ENCODE results near the gene RAB1B.
"Not testable (repeated sequence)": the region's sequence is repeated elsewhere in the genome, so short reads cannot be mapped to it uniquely, and the experiment has no call there.

RAB1B gene

GRCh38 chr11:66294626-66295620 is 26.5 kb downstream of the RAB1B start:
- in situ Hi-C loops (cut with MboI; ENCODE audit: low sequenced_read_pairs) = no loop called here

GRCh38 chr11:66297610-66298009 is 29.2 kb downstream of the RAB1B start:
- in situ Hi-C loops (cut with MboI; ENCODE audit: low sequenced_read_pairs) = no loop called here

GRCh38 chr11:66299186-66299585 is 30.7 kb downstream of the RAB1B start:
- in situ Hi-C loops (cut with MboI; ENCODE audit: low sequenced_read_pairs) = no loop called here

DNA sequence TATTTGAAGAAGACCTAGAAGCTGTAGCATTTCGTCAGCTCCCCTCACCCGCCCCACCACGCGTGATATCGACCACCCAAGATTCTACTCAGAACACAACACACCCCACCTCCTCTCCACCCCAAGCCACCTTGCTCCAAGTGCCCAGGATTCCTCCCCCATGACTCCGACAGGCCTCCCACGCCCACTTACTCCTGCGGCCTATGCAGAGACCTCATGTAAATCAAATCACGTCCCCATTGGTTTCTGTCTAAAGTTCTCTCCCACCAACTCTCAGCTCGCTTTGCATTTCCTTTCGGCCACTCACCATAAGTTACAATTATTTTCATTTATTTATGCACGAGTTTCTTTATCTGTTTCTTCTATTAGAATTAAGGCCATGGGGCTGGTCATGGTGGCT is 34.2 kb downstream of the RAB1B start:
- in situ Hi-C loops (cut with MboI; ENCODE audit: low sequenced_read_pairs) = no loop called here

DNA sequence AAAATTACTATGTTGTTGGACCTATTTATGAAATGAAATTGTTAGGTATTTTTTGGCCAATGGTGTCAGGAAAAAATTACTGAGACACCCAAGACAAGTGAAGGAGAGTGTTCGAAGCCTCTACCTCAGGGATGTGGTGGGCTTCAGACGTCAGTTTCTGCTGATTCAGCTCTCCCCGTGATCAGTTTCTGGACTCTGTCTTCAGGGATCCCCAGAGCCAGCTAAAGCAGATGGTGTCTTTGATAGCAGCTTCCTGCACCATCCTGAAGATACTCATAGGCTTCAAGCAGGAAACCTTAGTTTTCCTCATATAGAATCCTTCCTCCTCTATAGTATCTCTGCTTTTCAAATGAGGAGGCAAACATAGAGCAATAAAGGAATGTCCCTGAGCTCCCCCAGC is 41.0 kb downstream of the RAB1B start:
- in situ Hi-C loops (cut with MboI; ENCODE audit: low sequenced_read_pairs) = no loop called here

DNA sequence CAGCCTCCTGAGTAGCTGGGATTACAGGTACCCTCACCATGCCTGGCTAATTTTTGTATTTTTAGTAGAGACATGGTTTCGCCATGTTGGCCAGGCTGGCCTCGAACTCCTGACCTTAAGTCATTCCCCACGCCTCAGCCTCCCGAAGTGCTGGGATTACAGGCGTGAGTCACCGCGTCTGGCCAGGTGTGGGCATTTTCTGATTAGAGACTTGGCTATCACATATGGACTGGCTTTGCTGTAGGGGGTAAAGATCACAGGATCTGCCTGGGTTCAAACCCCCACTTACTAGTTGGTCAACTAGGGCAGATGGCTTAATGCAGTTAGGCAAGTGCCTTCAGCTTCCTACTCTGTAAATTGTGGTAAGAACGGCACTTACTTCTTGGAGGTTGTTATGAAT is 41.9 kb downstream of the RAB1B start:
- in situ Hi-C loops (cut with MboI; ENCODE audit: low sequenced_read_pairs) = no loop called here

- in situ Hi-C loops (cut with MboI; ENCODE audit: low sequenced_read_pairs) = not testable (repeated sequence)
Observed at GRCh38 chr11:66310803-66311440, 42.5 kb downstream of the RAB1B start.

- in situ Hi-C loops (cut with MboI; ENCODE audit: low sequenced_read_pairs) = no loop called here
Observed at GRCh38 chr11:66311470-66311964, 43.1 kb downstream of the RAB1B start.

GRCh38 chr11:66311965-66312548 is 43.6 kb downstream of the RAB1B start:
- in situ Hi-C loops (cut with MboI; ENCODE audit: low sequenced_read_pairs) = no loop called here

GRCh38 chr11:66312549-66313320 is 44.3 kb downstream of the RAB1B start:
- in situ Hi-C loops (cut with MboI; ENCODE audit: low sequenced_read_pairs) = no loop called here

DNA sequence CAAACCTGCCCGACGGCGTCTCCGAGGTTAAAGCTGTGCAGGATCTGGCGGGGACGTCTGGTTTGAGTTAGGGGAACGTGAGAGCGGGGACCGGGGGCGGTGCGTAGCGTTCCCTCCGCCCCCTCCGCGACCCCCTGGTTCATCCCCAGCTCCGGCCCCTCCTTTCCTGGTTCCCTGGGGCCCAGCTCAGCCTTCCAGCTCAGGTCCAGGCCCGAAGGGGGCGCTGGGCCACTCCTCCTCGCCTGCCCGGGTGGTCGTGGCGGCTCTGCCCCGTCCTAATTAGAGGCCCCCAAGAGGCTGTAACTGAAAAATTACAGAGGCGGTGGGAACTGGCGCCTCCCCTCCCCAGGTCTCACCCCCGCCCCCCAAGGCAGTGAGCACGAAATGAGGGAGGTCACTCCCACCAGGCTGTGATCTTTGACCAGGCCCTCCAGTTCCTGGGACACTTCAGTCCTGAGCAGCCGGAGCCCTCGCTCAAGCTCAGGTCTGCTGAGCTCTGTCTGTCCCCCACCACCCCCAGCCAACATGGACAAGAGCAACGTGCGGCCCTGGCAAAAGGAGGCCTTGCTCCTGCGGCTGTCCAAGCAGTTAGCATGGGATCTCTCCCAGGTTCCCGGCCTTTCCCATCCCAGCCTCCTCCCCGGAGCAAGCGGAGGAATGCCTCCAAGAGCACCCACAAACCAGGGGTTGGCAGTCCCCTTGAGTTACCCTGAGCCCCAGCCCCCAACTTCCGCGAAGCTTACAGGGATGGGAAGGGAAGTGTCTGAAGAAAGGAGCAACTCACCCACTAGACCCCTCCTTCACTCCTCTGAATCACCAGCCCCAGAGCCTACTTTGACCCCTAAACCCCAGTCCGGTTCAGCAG is 45.1 kb downstream of the RAB1B start:
- in situ Hi-C loops (cut with MboI; ENCODE audit: low sequenced_read_pairs) = no loop called here

GRCh38 chr11:66314186-66314501 is 45.7 kb downstream of the RAB1B start:
- in situ Hi-C loops (cut with MboI; ENCODE audit: low sequenced_read_pairs) = no loop called here

GRCh38 chr11:66314561-66315497 is 46.4 kb downstream of the RAB1B start:
- in situ Hi-C loops (cut with MboI; ENCODE audit: low sequenced_read_pairs) = no loop called here

DNA sequence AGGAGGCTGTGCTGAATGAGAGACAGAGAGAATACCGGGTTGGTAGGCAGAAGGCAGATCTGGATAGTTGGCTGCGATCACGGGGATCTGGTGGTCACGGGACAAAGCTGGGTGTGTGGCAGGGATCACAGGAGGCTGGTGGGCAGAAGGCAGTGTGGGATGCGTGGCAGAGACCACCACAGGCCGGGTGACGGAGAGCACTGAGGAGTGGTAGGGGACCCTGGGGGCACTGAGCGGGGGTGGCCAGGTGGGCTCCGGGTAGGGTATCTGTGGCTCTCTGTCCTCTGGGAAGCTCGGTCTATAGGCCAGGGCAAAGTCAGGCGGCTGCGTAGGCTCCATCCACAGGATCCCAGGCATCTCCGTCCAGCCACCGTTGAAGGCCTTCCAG is 47.1 kb downstream of the RAB1B start:
- in situ Hi-C loops (cut with MboI; ENCODE audit: low sequenced_read_pairs) = no loop called here

DNA sequence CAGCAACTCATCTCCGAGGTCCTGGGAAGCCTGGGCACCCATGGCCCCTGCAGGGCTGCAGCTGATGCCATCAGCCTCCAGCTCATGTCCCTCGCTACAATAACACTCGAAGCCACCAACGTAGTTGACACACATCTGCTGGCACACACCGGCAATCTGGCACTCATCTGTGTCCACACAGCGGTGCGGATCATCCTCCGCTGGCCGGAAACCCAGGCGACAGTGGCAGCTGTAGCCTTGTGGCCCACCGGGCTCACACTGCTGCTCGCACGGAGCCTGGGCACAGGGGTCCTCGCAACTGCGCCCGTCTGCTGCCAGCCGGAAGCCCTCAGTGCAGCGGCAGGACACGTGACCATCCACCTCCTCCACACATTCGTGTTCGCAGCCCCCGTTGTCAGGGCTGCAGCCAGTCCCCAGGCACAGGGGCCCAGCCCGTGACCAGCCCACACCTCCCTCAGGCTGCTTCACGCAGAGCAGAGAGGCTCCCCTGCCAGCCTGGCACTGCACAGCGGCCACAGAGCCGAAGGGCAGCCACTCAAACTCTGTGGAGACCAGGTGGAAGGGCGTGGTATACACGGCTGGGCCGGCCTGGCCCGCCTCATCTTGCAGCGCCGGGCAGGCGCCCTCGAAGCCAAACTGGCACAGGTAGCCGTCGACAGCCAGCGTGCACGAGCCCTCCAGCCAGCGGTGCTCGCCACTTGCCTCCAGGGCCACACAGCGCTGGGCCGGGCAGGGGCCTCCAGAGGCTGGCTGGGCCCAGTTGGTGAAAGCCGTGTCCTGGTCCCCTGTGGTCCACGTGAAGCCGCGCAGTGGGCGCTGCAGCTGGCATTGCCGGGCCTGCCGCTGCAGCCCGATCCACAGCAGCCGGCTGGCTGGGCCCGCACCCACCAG is 47.7 kb downstream of the RAB1B start:
- in situ Hi-C loops (cut with MboI; ENCODE audit: low sequenced_read_pairs) = no loop called here

- in situ Hi-C loops (cut with MboI; ENCODE audit: low sequenced_read_pairs) = no loop called here
Observed at GRCh38 chr11:66316849-66317251, 48.4 kb downstream of the RAB1B start, which contains the start of gene CD248. Gene CD248 (minus strand): TSS chr11:66317044. CDS start chr11:66317027, 17 bp downstream.

DNA sequence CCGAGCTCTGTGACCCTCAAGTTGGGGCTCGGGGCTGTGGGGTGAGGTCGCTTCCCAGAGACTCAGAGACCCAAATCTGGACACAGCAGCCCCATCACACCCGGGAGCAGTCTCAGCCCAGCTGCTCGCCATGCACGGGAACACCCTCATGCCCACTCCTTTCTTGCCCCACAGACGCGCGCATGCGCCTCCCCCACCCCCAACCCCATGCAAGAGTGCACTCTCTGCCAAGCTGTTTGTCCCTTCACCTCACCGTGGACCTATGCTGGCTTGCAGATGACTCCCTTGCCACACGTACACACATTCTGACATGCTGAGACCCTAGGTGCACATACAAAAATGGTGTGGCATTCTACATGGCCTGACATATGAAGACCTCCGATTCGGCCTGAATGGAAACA is 48.9 kb downstream of the RAB1B start:
- in situ Hi-C loops (cut with MboI; ENCODE audit: low sequenced_read_pairs) = no loop called here

Data from HL-60/S4 (cell line).